Kidney (tissue), 14 donors: ENCODE results near the gene PLG. TPM values are rescaled to one million over a fixed set of nuclear protein-coding genes. Genes with fewer than 3 reads are reported as not detected.
A peak's percentile ranks its signal among the peaks of the same experiment; 100 is the strongest.

Experiments
- DNase-seq, 5 donors: peaks; one replicate each; pipeline ENCODE4 v3.0.0-alpha.2; 2013 to 2020
- FAIRE-seq: peaks from 2 replicates; lab custom pipeline; 2012; peaks lifted over from hg19 to GRCh38; lab: Jason Lieb, UNC
- H3K27ac ChIP-seq, 2 donors: one replicate each; pipeline ENCODE4 v1.7.0; 2013; ENCODE audit warnings: low read depth in 2 of 2, low read length in 2 of 2, inconsistent platforms in 1 of 2
- H3K27me3 ChIP-seq: one replicate; pipeline ENCODE4 v1.7.1; 2013; ENCODE audit warnings: low read length, inconsistent platforms; ENCODE audit not compliant: control insufficient read depth, insufficient read depth
- H3K36me3 ChIP-seq, 3 donors: one replicate each; pipeline versions ENCODE4 v1.7.0 to v1.7.1; 2013; ENCODE audit warnings: low read length in 3 of 3, control low read depth in 1 of 3, inconsistent platforms in 1 of 3; ENCODE audit not compliant: insufficient read depth in 3 of 3, control insufficient read depth in 2 of 3
- H3K4me1 ChIP-seq, 3 donors: one replicate each; pipeline versions ENCODE4 v1.7.0 to v1.7.1; 2013; ENCODE audit warnings: low read length in 3 of 3, inconsistent platforms in 1 of 3, low read depth in 1 of 3; ENCODE audit not compliant: control insufficient read depth in 2 of 3, insufficient read depth in 2 of 3
- H3K4me3 ChIP-seq, 3 donors: one replicate each; pipeline versions ENCODE4 v1.7.0 to v1.8.1; 2013; ENCODE audit warnings: low read length in 3 of 3, control low read depth in 1 of 3, inconsistent platforms in 1 of 3
- H3K9ac ChIP-seq, 3 donors: one replicate each; pipeline versions ENCODE4 v1.7.0 to v1.7.1; 2013; ENCODE audit warnings: low read length in 3 of 3, control low read depth in 1 of 3, inconsistent platforms in 1 of 3
- H3K9me3 ChIP-seq, 3 donors: one replicate each; pipeline versions ENCODE4 v1.7.0 to v1.7.1; 2013; ENCODE audit warnings: low read length in 3 of 3, control low read depth in 1 of 3, inconsistent platforms in 1 of 3; ENCODE audit not compliant: control insufficient read depth in 2 of 3, insufficient read depth in 1 of 3
- CTCF ChIP-seq: IDR thresholded peaks from 3 replicates; pipeline ENCODE4 v1.5.1; 2012; ENCODE audit warnings: mild to moderate bottlenecking, moderate library complexity, borderline replicate concordance; ENCODE audit not compliant: insufficient read depth; ENCODE audit errors: extremely low read depth
- intact Hi-C: fragments of 100-400 bp; cut with DNase I; formaldehyde crosslinking; loops from one replicate; pipeline ENCODE4 v1.11.1; 2022
- polyA plus RNA-seq: library from polyadenylated mRNA; stranded (reverse); fragments of 350-450 nt; fragmentation: Illumina TruSeq; extraction: RNeasy Lipid Tissue Mini Kit (QIAGEN cat#74804); gene quantifications from one replicate; pipeline ENCODE4 v1.2.3, GENCODE V29; 2014; ENCODE audit warnings: low read depth, low replicate concordance; ENCODE audit not compliant: insufficient read depth
- total RNA-seq: library from RNA; stranded (reverse); fragmentation: NEBNext Ultra II Directional; extraction: Animal tissue kit (Norgen Biotek cat#: 25700); gene quantifications from one replicate; pipeline ENCODE4 v1.2.1, GENCODE V29; 2021
- donor health status: control.
- donor health status: control.
- donor health status: control.
- donor health status: control.
- donor health status: control.
- donor health status: DM: yes; HTN: yes; CAD: no.
- donor health status: Normal renal cell carcinoma (clear cell type).

The PLG gene
- total and polyA plus RNA-seq, 2 donors from 2014 or later = 2.4 to 211 TPM

- peaks cover 0 to 5% (median 0%) of the 10 kb centered on the region in 3 donors for H3K9me3 ChIP-seq
- H3K4me1 ChIP-seq = no peaks in the 10 kb centered on the region
- peak overlapping the region in 1 of 3 donors; percentile 46 for H3K4me3 ChIP-seq
- FAIRE-seq (no peak), DNase-seq (no peak)
- no peaks in the 10 kb centered on the region for H3K27me3 ChIP-seq
- intact Hi-C loops = no loop called here
- TF ChIP-seq CTCF = no peak
- no peaks in the 10 kb centered on the region for H3K36me3 ChIP-seq
- H3K9ac ChIP-seq = no peak overlapping the region
- no peak overlapping the region for H3K27ac ChIP-seq
These were observed 64.6 kb downstream of the PLG start for GRCh38 chr6:160766657-160766988.

- TF ChIP-seq CTCF = peak; percentile 69
- Histone ChIP-seq H3K9ac (no peak overlapping the region), H3K9me3 (peaks cover 0 to 2% (median 0%) of the 10 kb centered on the region in 3 donors), H3K36me3 (no peaks in the 10 kb centered on the region), H3K4me3 (peak overlapping the region in 2 of 3 donors; percentile 26 to 46), H3K27ac (no peak overlapping the region), H3K27me3 (no peaks in the 10 kb centered on the region), H3K4me1 (no peaks in the 10 kb centered on the region)
- FAIRE-seq (no peak), DNase-seq (peak; percentile 86 to 96 (median 91))
- intact Hi-C loops = no loop called here
These were observed 65.1 kb downstream of the PLG start for GRCh38 chr6:160766989-160767646.

- Histone ChIP-seq H3K27me3 (no peaks in the 10 kb centered on the region), H3K27ac (no peak overlapping the region), H3K4me3 (peak overlapping the region in 1 of 3 donors; percentile 46), H3K9ac (peak overlapping the region in 1 of 3 donors; percentile 63), H3K9me3 (no peaks in the 10 kb centered on the region), H3K36me3 (no peaks in the 10 kb centered on the region), H3K4me1 (no peaks in the 10 kb centered on the region)
- DNase-seq (no peak), FAIRE-seq (no peak)
- TF ChIP-seq CTCF = no peak
- intact Hi-C loops = no loop called here
These were observed 65.6 kb downstream of the PLG start for GRCh38 chr6:160767647-160768019.

- H3K9me3 ChIP-seq = no peaks in the 10 kb centered on the region
- FAIRE-seq (no peak), DNase-seq (no peak)
- TF ChIP-seq CTCF = no peak
- H3K4me1 ChIP-seq = no peaks in the 10 kb centered on the region
- H3K4me3 ChIP-seq = no peak overlapping the region
- no peak overlapping the region for H3K27ac ChIP-seq
- no peak overlapping the region for H3K9ac ChIP-seq
- no peaks in the 10 kb centered on the region for H3K27me3 ChIP-seq
- no peaks in the 10 kb centered on the region for H3K36me3 ChIP-seq
- intact Hi-C loops = no loop called here
These were observed 66.1 kb downstream of the PLG start for GRCh38 chr6:160768101-160768500.
